GM19025 (cell line): Measurements from ENCODE around the gene RAB11FIP4.

Experiments
- ATAC-seq: cut with Tn5 transposase; IDR thresholded peaks from one replicate; pipeline ENCODE4 v1.9.1; 2021; ENCODE audit warnings: mild to moderate bottlenecking, low read depth, moderate library complexity; ENCODE audit not compliant: unreplicated experiment

Gene RAB11FIP4

GRCh38 chr17:31494259-31495021 lies 103.0 kb downstream of the RAB11FIP4 start:
- ATAC-seq, result no peak

- ATAC-seq, result no peak
These were observed 103.8 kb downstream of the RAB11FIP4 start for GRCh38 chr17:31495022-31495885.

- ATAC-seq, result no peak
These were observed 104.6 kb downstream of the RAB11FIP4 start for GRCh38 chr17:31496097-31496496.

- ATAC-seq, result no peak
These were observed 105.1 kb downstream of the RAB11FIP4 start for GRCh38 chr17:31496601-31497000.

- ATAC-seq, result no peak
These were observed 106.0 kb downstream of the RAB11FIP4 start for GRCh38 chr17:31497431-31497830.

GRCh38 chr17:31497994-31498826 lies 106.7 kb downstream of the RAB11FIP4 start:
- ATAC-seq, result no peak

GRCh38 chr17:31499771-31500554 lies 108.5 kb downstream of the RAB11FIP4 start:
- no peak for ATAC-seq

- ATAC-seq, result no peak
These were observed 115.0 kb downstream of the RAB11FIP4 start for GRCh38 chr17:31506517-31506916.

- ATAC-seq, result peak; percentile 87
These were observed 117.0 kb downstream of the RAB11FIP4 start for GRCh38 chr17:31508288-31509094.

- peak; percentile 20 for ATAC-seq
These were observed 117.8 kb downstream of the RAB11FIP4 start for GRCh38 chr17:31509095-31509804.

GRCh38 chr17:31509805-31510177 lies 118.3 kb downstream of the RAB11FIP4 start:
- no peak for ATAC-seq

GRCh38 chr17:31510308-31511194 lies 119.1 kb downstream of the RAB11FIP4 start:
- no peak for ATAC-seq

GRCh38 chr17:31511195-31511578 lies 119.7 kb downstream of the RAB11FIP4 start:
- ATAC-seq, result no peak

GRCh38 chr17:31511580-31511979 lies 120.1 kb downstream of the RAB11FIP4 start:
- ATAC-seq, result no peak

- ATAC-seq, result no peak
These were observed 120.7 kb downstream of the RAB11FIP4 start for GRCh38 chr17:31512104-31512740.

GRCh38 chr17:31512796-31513195 lies 121.3 kb downstream of the RAB11FIP4 start:
- no peak for ATAC-seq

- ATAC-seq, result no peak
These were observed 122.4 kb downstream of the RAB11FIP4 start for GRCh38 chr17:31513731-31514427.
